NCI-H524 (cell line): ENCODE results near the gene DAZL.

ENCODE experiments used
- DNase-seq, 2 experiments: peaks; one replicate each; lab custom pipeline; 2025; lab: John Stamatoyannopoulos, UW

Gene DAZL

GRCh38 chr3:16595778-16596177 is 9.4 kb downstream of the DAZL start:
- DNase-seq, result peak in 1 of 2 experiments; percentile 3

- no peak for DNase-seq
Measured at GRCh38 chr3:16589867-16590624, 15.2 kb downstream of the DAZL start.

GRCh38 chr3:16589120-16589519 is 16.1 kb downstream of the DAZL start:
- no peak for DNase-seq

- DNase-seq, result no peak
Measured at GRCh38 chr3:16587681-16588060, 17.6 kb downstream of the DAZL start.

- DNase-seq, result no peak
Measured at GRCh38 chr3:16587047-16587680, 18.1 kb downstream of the DAZL start.

GRCh38 chr3:16584880-16585279 is 20.3 kb downstream of the DAZL start:
- DNase-seq, result no peak

GRCh38 chr3:16583551-16583950 is 21.7 kb downstream of the DAZL start:
- no peak for DNase-seq

- no peak for DNase-seq
Measured at GRCh38 chr3:16570113-16570512, 35.1 kb downstream of the DAZL start.

- DNase-seq, result no peak
Measured at GRCh38 chr3:16568532-16568931, 36.7 kb downstream of the DAZL start.

- no peak for DNase-seq
Measured at GRCh38 chr3:16568115-16568514, 37.1 kb downstream of the DAZL start.

- DNase-seq, result no peak
Measured at GRCh38 chr3:16559653-16560365, 45.4 kb downstream of the DAZL start.

- DNase-seq, result no peak
Measured at GRCh38 chr3:16554126-16554525, 51.1 kb downstream of the DAZL start.

GRCh38 chr3:16552757-16553156 is 52.5 kb downstream of the DAZL start:
- no peak for DNase-seq

- DNase-seq, result no peak
Measured at GRCh38 chr3:16551342-16551976, 53.8 kb downstream of the DAZL start.

GRCh38 chr3:16550676-16551341 is 54.4 kb downstream of the DAZL start:
- peak; percentile 57 to 80 for DNase-seq

GRCh38 chr3:16550305-16550675 is 54.9 kb downstream of the DAZL start:
- DNase-seq, result no peak

- no peak for DNase-seq
Measured at GRCh38 chr3:16548721-16549120, 56.5 kb downstream of the DAZL start.

GRCh38 chr3:16547561-16548357 is 57.5 kb downstream of the DAZL start:
- DNase-seq, result no peak

- no peak for DNase-seq
Measured at GRCh38 chr3:16546186-16547010, 58.8 kb downstream of the DAZL start.

- no peak for DNase-seq
Measured at GRCh38 chr3:16545413-16546185, 59.6 kb downstream of the DAZL start.
